GM23248 (cell line): ENCODE measurements around the gene ZDHHC22. TPM values are rescaled to one million over a fixed set of nuclear protein-coding genes. Genes with fewer than 3 reads are reported as not detected.

Experiments
- DNase-seq: peaks from one replicate; pipeline ENCODE4 v3.0.0-alpha.2; 2015
- H2AFZ ChIP-seq: fragments of 200-600 bp; sonication (generic); 2 replicates; pipeline ENCODE4 v1.6.1; 2016; ENCODE audit warnings: antibody characterized with exemption
- H3F3A ChIP-seq: fragments of 200-600 bp; sonication (generic); 2 replicates; pipeline ENCODE4 v1.6.1; 2016; ENCODE audit warnings: mild to moderate bottlenecking, antibody characterized with exemption, mixed run types; ENCODE audit not compliant: insufficient read depth
- H3K27ac ChIP-seq: fragments of 200-600 bp; sonication (generic); 2 replicates; pipeline ENCODE4 v1.5.1; 2016; ENCODE audit warnings: mild to moderate bottlenecking
- H3K27me3 ChIP-seq: fragments of 200-600 bp; sonication (generic); replicated peaks from 2 replicates; pipeline ENCODE4 v1.6.1; 2016; ENCODE audit warnings: mild to moderate bottlenecking; ENCODE audit not compliant: insufficient read depth
- H3K36me3 ChIP-seq: fragments of 200-600 bp; sonication (generic); 2 replicates; pipeline ENCODE4 v1.6.1; 2016; ENCODE audit warnings: low read depth, mild to moderate bottlenecking
- H3K4me1 ChIP-seq: fragments of 200-600 bp; sonication (generic); 2 replicates; pipeline ENCODE4 v1.6.1; 2016; ENCODE audit warnings: mild to moderate bottlenecking; ENCODE audit not compliant: insufficient read depth
- H3K4me2 ChIP-seq: fragments of 200-600 bp; sonication (generic); one replicate; pipeline ENCODE4 v1.6.1; 2016; ENCODE audit warnings: mild to moderate bottlenecking; ENCODE audit not compliant: unreplicated experiment
- H3K4me3 ChIP-seq: fragments of 200-600 bp; sonication (generic); 2 replicates; pipeline ENCODE4 v1.5.1; 2016; ENCODE audit warnings: mild to moderate bottlenecking
- H3K79me2 ChIP-seq: fragments of 200-600 bp; sonication (generic); 2 replicates; pipeline ENCODE4 v1.6.1; 2016; ENCODE audit warnings: mild to moderate bottlenecking; ENCODE audit not compliant: insufficient read depth
- H3K9ac ChIP-seq: fragments of 200-600 bp; sonication (generic); 2 replicates; pipeline ENCODE4 v1.6.1; 2016; ENCODE audit warnings: mild to moderate bottlenecking
- H3K9me2 ChIP-seq: fragments of 200-600 bp; sonication (generic); 2 replicates; pipeline ENCODE4 v1.6.1; 2016; ENCODE audit warnings: mixed run types, mild to moderate bottlenecking, moderate library complexity; ENCODE audit not compliant: insufficient read depth
- H3K9me3 ChIP-seq: fragments of 200-600 bp; sonication (generic); one replicate; pipeline ENCODE4 v1.6.1; 2017; ENCODE audit warnings: low read depth
- H4K20me1 ChIP-seq: fragments of 200-600 bp; sonication (generic); 2 replicates; pipeline ENCODE4 v1.6.0; 2016; ENCODE audit not compliant: insufficient read depth
- EZH2 ChIP-seq: fragments of 200-600 bp; sonication (generic); IDR thresholded peaks from 2 replicates; pipeline ENCODE4 v1.6.1; 2018; ENCODE audit warnings: antibody characterized with exemption, mild to moderate bottlenecking; ENCODE audit not compliant: insufficient read depth, poor library complexity, severe bottlenecking
- EZH2phosphoT487 ChIP-seq: fragments of 200-600 bp; sonication (generic); IDR thresholded peaks from 2 replicates; pipeline ENCODE4 v1.6.1; 2018; ENCODE audit warnings: antibody characterized with exemption, moderate library complexity, mild to moderate bottlenecking, low read depth; ENCODE audit not compliant: insufficient read depth
- WGBS, 2 experiments: methylation state at CpG; one replicate each; pipeline ENCODE4 v1.1.6; 2015 to 2017; ENCODE audit warnings: low lambda C conversion rate in 2 of 2, low coverage in 1 of 2; ENCODE audit errors: missing lambda C conversion rate in 2 of 2; 5-methylcytosine and 5-hydroxymethylcytosine counted together
- in situ Hi-C: fragments of 300-500 bp; cut with MboI; formaldehyde crosslinking; loops from 2 replicates; pipeline ENCODE4 v1.15.0; 2020
- polyA plus RNA-seq: library from polyadenylated mRNA; unstranded; fragments of >200 nt; fragmentation: Nextera tagmentation; extraction: Ambion mirVana; gene quantifications from 2 replicates; pipeline ENCODE4 v1.2.1, GENCODE V29; 2016
- total RNA-seq: library from RNA; depleted of rRNA; stranded (reverse); fragments of >200 nt; shearing (Covaris generic); gene quantifications from 2 replicates; pipeline ENCODE4 v1.2.3, GENCODE V29; 2014

Gene ZDHHC22
- total and polyA plus RNA-seq, 2 experiments from 2014 or later = not detected

GRCh38 chr14:77181603-77182437 is 40.2 kb upstream of the ZDHHC22 start, which contains the start of gene TMEM63C:
Gene TMEM63C, plus strand, starts transcription at chr14:77181798. Its CDS starts 37,016 bp downstream, at chr14:77218814.
- WGBS, 2 experiments = 3 to 4% methylated on average over 41 to 46 of the region's 46 CpGs
- no peak within 1 kb of the TSS for H3K27ac ChIP-seq
- no peak for TF ChIP-seq EZH2
- no peak for TF ChIP-seq EZH2phosphoT487
- H3K9me2 ChIP-seq = no peaks in the 10 kb centered on the region
- H3K9me3 ChIP-seq = no peaks in the 10 kb centered on the region
- no peaks in the 10 kb centered on the region for H3F3A ChIP-seq
- H3K79me2 ChIP-seq = no peaks in the 10 kb centered on the region
- no peak within 1 kb of the TSS for H3K4me2 ChIP-seq
- peak; percentile 6 for DNase-seq
- H3K27me3 ChIP-seq = peaks cover 31% of the 10 kb centered on the region
- H4K20me1 ChIP-seq = no peaks in the 10 kb centered on the region
- no peak within 1 kb of the TSS for H3K4me3 ChIP-seq
- H2AFZ ChIP-seq = no peak within 1 kb of the TSS
- in situ Hi-C loops = no loop called here
- no peaks in the 10 kb centered on the region for H3K36me3 ChIP-seq
- no peak within 1 kb of the TSS for H3K9ac ChIP-seq
- H3K4me1 ChIP-seq = 0 out of 2 replicates have a peak, but pooled peaks cover under 1% of the 10 kb centered on the region

- no peaks in the 10 kb centered on the region for H3K36me3 ChIP-seq
- no peak overlapping the region for H3K4me3 ChIP-seq
- no peak overlapping the region for H3K4me2 ChIP-seq
- peaks cover 31% of the 10 kb centered on the region for H3K27me3 ChIP-seq
- no peaks in the 10 kb centered on the region for H3K9me3 ChIP-seq
- WGBS, 2 experiments = 25 to 28% methylated on average over 12 of the region's 12 CpGs
- H3K27ac ChIP-seq = no peak overlapping the region
- no peak overlapping the region for H3K9ac ChIP-seq
- H4K20me1 ChIP-seq = no peaks in the 10 kb centered on the region
- no peaks in the 10 kb centered on the region for H3K79me2 ChIP-seq
- TF ChIP-seq EZH2 = no peak
- TF ChIP-seq EZH2phosphoT487 = no peak
- no peaks in the 10 kb centered on the region for H3F3A ChIP-seq
- no peaks in the 10 kb centered on the region for H3K4me1 ChIP-seq
- no peak overlapping the region for H2AFZ ChIP-seq
- in situ Hi-C loops = no loop called here
- no peak for DNase-seq
- H3K9me2 ChIP-seq = no peaks in the 10 kb centered on the region
Observed at GRCh38 chr14:77180726-77181602, 39.4 kb upstream of the ZDHHC22 start.

- H3K9me3 ChIP-seq = no peaks in the 10 kb centered on the region
- in situ Hi-C loops = no loop called here
- no peak overlapping the region for H3K9ac ChIP-seq
- no peak for TF ChIP-seq EZH2phosphoT487
- TF ChIP-seq EZH2 = no peak
- WGBS, 2 experiments = 35% methylated on average over 3 of the region's 3 CpGs
- peaks cover 28% of the 10 kb centered on the region for H3K27me3 ChIP-seq
- no peaks in the 10 kb centered on the region for H3F3A ChIP-seq
- DNase-seq = no peak
- H3K79me2 ChIP-seq = no peaks in the 10 kb centered on the region
- no peak overlapping the region for H3K4me3 ChIP-seq
- no peak overlapping the region for H3K27ac ChIP-seq
- no peak overlapping the region for H2AFZ ChIP-seq
- H3K36me3 ChIP-seq = no peaks in the 10 kb centered on the region
- H3K9me2 ChIP-seq = no peaks in the 10 kb centered on the region
- H4K20me1 ChIP-seq = no peaks in the 10 kb centered on the region
- H3K4me1 ChIP-seq = no peaks in the 10 kb centered on the region
- no peak overlapping the region for H3K4me2 ChIP-seq
Observed at GRCh38 chr14:77178656-77179055, 37.1 kb upstream of the ZDHHC22 start.

GRCh38 chr14:77177702-77178101 is 36.1 kb upstream of the ZDHHC22 start:
- H3K27ac ChIP-seq = no peak overlapping the region
- 86 to 96% methylated on average over 1 of the region's 1 CpG for WGBS, 2 experiments
- no peak overlapping the region for H2AFZ ChIP-seq
- no peaks in the 10 kb centered on the region for H3K9me2 ChIP-seq
- TF ChIP-seq EZH2phosphoT487 (no peak), EZH2 (no peak)
- H3K9me3 ChIP-seq = no peaks in the 10 kb centered on the region
- peaks cover 26% of the 10 kb centered on the region for H3K27me3 ChIP-seq
- H3K4me2 ChIP-seq = no peak overlapping the region
- no peaks in the 10 kb centered on the region for H3K79me2 ChIP-seq
- in situ Hi-C loops = no loop called here
- H4K20me1 ChIP-seq = no peaks in the 10 kb centered on the region
- H3K4me3 ChIP-seq = no peak overlapping the region
- no peak for DNase-seq
- no peaks in the 10 kb centered on the region for H3K4me1 ChIP-seq
- H3K36me3 ChIP-seq = no peaks in the 10 kb centered on the region
- H3F3A ChIP-seq = no peaks in the 10 kb centered on the region
- no peak overlapping the region for H3K9ac ChIP-seq
